Choroid plexus epithelial cell (primary cell): ENCODE data around the gene HMGB1.
A peak's percentile ranks its signal among the peaks of the same experiment; 100 is the strongest.

Experiments
- DNase-seq: peaks from one replicate; pipeline ENCODE4 v3.0.0-alpha.2; 2010; ENCODE audit warnings: low read depth
- H3K4me3 ChIP-seq: 2 replicates; pipeline ENCODE4 v1.5.1; 2011; ENCODE audit warnings: low read depth, mild to moderate bottlenecking, control low read depth, low read length, moderate library complexity
- TF ChIP-seq, protein P1 (sequence below): conservative IDR thresholded peaks from 2 replicates; pipeline ENCODE4 v1.5.1; 2011; ENCODE audit warnings: low read depth, mild to moderate bottlenecking, control low read depth, inconsistent platforms, low read length, moderate library complexity

HMGB1 gene

DNA sequence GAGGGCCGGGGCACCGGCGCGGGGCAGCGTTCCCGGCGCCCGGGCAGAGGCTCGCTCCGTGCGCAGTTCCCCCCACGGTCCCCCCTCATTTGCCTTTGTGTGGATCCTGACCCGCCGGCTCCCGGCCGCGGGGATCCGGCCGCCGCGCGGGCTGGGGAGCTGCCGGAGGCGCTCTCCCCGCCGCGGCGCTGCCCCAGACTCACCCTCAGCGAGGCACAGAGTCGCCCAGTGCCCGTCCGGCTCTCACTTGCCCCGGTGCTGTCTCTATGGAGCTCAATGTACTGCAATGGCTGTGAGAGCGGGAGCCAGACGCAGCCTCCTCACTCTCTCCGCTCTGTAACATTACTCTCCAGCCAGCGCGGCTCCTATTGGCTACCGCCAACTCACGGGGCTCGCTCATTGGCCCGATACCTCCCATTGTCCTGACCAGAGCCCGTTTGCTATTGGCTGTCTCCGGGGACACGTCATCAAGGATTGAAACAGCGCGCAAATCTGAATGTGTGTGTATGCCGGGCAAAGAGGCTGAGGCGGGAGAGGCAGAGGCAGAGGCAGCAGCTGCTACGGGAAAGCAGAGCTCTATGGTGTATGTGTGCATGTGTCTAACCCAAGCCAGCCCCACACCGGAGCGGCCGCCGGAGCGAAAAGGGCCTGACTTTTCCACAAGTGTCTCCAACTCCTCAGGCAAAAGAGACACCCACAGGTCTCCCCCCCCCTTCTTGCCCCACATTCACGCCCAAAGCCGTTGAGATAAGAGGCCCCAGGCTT, at the start of gene HMGB1:
TSS of gene HMGB1 (minus strand) at position 344 of the 765 bp plus-strand sequence. CDS start 2,256 bp downstream, outside the sequence.
- peak within 1 kb of the TSS; percentile 73 for H3K4me3 ChIP-seq
- TF ChIP-seq, protein P1, sequence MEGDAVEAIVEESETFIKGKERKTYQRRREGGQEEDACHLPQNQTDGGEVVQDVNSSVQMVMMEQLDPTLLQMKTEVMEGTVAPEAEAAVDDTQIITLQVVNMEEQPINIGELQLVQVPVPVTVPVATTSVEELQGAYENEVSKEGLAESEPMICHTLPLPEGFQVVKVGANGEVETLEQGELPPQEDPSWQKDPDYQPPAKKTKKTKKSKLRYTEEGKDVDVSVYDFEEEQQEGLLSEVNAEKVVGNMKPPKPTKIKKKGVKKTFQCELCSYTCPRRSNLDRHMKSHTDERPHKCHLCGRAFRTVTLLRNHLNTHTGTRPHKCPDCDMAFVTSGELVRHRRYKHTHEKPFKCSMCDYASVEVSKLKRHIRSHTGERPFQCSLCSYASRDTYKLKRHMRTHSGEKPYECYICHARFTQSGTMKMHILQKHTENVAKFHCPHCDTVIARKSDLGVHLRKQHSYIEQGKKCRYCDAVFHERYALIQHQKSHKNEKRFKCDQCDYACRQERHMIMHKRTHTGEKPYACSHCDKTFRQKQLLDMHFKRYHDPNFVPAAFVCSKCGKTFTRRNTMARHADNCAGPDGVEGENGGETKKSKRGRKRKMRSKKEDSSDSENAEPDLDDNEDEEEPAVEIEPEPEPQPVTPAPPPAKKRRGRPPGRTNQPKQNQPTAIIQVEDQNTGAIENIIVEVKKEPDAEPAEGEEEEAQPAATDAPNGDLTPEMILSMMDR, result no peak
- peak; percentile 100 for DNase-seq

- TF ChIP-seq, protein P1, result no peak
- H3K4me3 ChIP-seq, result no peak overlapping the region
- peak; percentile 16 for DNase-seq
Observed at GRCh38 chr13:30510811-30511371, 45.2 kb upstream of the HMGB1 start.

- no peak for DNase-seq
- no peak overlapping the region for H3K4me3 ChIP-seq
- TF ChIP-seq, protein P1, result no peak
Observed at GRCh38 chr13:30510091-30510490, 44.4 kb upstream of the HMGB1 start.

GRCh38 chr13:30509254-30510050, 43.7 kb upstream of the HMGB1 start:
- no peak for DNase-seq
- no peak overlapping the region for H3K4me3 ChIP-seq
- TF ChIP-seq, protein P1, result no peak

- DNase-seq, result peak; percentile 48
- TF ChIP-seq, protein P1, result no peak
- H3K4me3 ChIP-seq, result no peak overlapping the region
Observed at GRCh38 chr13:30504081-30504480, 38.3 kb upstream of the HMGB1 start.

DNA sequence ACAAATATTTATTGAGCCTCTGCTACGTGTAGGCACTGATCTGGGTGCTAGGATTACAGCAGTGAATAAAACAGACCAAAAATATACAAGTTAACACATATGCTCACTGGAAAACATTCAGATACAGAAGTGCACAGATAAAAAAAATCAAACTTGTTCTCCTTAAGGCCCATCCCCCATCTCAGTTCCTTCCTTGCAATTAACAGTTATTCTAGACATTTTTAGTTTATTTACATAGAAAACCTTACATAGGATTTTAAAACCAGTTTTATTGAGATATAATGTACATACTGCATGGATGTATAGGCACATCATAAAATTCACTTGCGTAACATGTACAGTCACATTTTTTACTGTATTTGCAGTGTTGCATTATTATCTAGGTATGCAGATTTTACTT, 36.5 kb upstream of the HMGB1 start:
- no peak for DNase-seq
- no peak overlapping the region for H3K4me3 ChIP-seq
- TF ChIP-seq, protein P1, result no peak
